Peyer's patch (tissue), 4 donors: ENCODE measurements around the gene G6PC2. TPM values are rescaled to one million over a fixed set of nuclear protein-coding genes. Genes with fewer than 3 reads are reported as not detected.

ENCODE experiments used
- DNase-seq, 3 donors: peaks; one replicate each; pipeline ENCODE4 v3.0.0-alpha.2; 2017 to 2019
- H3K27ac ChIP-seq, 4 donors: fragments of 200-600 bp; sonication (generic); one replicate each; pipeline ENCODE4 v1.5.1; 2016 to 2019
- H3K27me3 ChIP-seq, 2 donors: fragments of 200-600 bp; sonication (generic); one replicate each; pipeline ENCODE4 v1.5.1; 2019
- H3K36me3 ChIP-seq, 3 donors: fragments of 200-600 bp; sonication (generic); one replicate each; pipeline ENCODE4 v1.5.1; 2016 to 2019
- H3K4me1 ChIP-seq, 4 donors: fragments of 200-600 bp; sonication (generic); one replicate each; pipeline ENCODE4 v1.5.1; 2016 to 2019
- H3K4me3 ChIP-seq, 4 donors: fragments of 200-600 bp; sonication (generic); 1 replicate in 3 of 4; 2 replicates in 1 of 4; pipeline ENCODE4 v1.5.1; 2016 to 2019; ENCODE audit warnings: mild to moderate bottlenecking in 1 of 4
- H3K9me3 ChIP-seq, 4 donors: fragments of 200-600 bp; sonication (generic); one replicate each; pipeline ENCODE4 v1.5.1; 2016 to 2019; ENCODE audit warnings: mild to moderate bottlenecking in 1 of 4
- POLR2A ChIP-seq, 2 donors: fragments of 450-650 bp; IDR thresholded peaks; one replicate each; pipeline ENCODE4 v1.5.1; 2017; ENCODE audit warnings: antibody characterized with exemption in 2 of 2, mild to moderate bottlenecking in 2 of 2, moderate library complexity in 2 of 2
- total RNA-seq, 4 donors: library from RNA; depleted of rRNA; stranded (reverse); fragments of >200 nt; gene quantifications; one replicate each; pipeline ENCODE4 v1.1.0, GENCODE V29; 2016
- TF ChIP-seq, protein P1 (sequence below), 6 experiments: fragments of 450-650 bp in 4 of 6; fragments of 200-600 bp in 2 of 6; sonication (generic) in 1 of 6; IDR thresholded peaks; one replicate each; pipeline ENCODE4 v1.5.1; 2017 to 2019; ENCODE audit warnings: antibody characterized with exemption in 6 of 6, mild to moderate bottlenecking in 3 of 6, moderate library complexity in 1 of 6

The G6PC2 gene
- total RNA-seq, 4 donors from 2014 or later = not detected

- no peaks in the 10 kb centered on the region for H3K9me3 ChIP-seq
- DNase-seq = no peak
- peak overlapping the region; percentile 41 to 69 (median 56) for H3K4me3 ChIP-seq
- no peaks in the 10 kb centered on the region for H3K27me3 ChIP-seq
- H3K36me3 ChIP-seq = no peaks in the 10 kb centered on the region
- peaks cover 0 to 8% (median 0%) of the 10 kb centered on the region in 4 donors for H3K4me1 ChIP-seq
- TF ChIP-seq, protein P1, sequence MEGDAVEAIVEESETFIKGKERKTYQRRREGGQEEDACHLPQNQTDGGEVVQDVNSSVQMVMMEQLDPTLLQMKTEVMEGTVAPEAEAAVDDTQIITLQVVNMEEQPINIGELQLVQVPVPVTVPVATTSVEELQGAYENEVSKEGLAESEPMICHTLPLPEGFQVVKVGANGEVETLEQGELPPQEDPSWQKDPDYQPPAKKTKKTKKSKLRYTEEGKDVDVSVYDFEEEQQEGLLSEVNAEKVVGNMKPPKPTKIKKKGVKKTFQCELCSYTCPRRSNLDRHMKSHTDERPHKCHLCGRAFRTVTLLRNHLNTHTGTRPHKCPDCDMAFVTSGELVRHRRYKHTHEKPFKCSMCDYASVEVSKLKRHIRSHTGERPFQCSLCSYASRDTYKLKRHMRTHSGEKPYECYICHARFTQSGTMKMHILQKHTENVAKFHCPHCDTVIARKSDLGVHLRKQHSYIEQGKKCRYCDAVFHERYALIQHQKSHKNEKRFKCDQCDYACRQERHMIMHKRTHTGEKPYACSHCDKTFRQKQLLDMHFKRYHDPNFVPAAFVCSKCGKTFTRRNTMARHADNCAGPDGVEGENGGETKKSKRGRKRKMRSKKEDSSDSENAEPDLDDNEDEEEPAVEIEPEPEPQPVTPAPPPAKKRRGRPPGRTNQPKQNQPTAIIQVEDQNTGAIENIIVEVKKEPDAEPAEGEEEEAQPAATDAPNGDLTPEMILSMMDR (IDR thresholded peaks at IDR 0.05) = no peak
- no peak for TF ChIP-seq POLR2A (IDR thresholded peaks at IDR 0.05)
- no peak overlapping the region for H3K27ac ChIP-seq
Measured at GRCh38 chr2:168889635-168890005, 11.5 kb upstream of the G6PC2 start.

DNA sequence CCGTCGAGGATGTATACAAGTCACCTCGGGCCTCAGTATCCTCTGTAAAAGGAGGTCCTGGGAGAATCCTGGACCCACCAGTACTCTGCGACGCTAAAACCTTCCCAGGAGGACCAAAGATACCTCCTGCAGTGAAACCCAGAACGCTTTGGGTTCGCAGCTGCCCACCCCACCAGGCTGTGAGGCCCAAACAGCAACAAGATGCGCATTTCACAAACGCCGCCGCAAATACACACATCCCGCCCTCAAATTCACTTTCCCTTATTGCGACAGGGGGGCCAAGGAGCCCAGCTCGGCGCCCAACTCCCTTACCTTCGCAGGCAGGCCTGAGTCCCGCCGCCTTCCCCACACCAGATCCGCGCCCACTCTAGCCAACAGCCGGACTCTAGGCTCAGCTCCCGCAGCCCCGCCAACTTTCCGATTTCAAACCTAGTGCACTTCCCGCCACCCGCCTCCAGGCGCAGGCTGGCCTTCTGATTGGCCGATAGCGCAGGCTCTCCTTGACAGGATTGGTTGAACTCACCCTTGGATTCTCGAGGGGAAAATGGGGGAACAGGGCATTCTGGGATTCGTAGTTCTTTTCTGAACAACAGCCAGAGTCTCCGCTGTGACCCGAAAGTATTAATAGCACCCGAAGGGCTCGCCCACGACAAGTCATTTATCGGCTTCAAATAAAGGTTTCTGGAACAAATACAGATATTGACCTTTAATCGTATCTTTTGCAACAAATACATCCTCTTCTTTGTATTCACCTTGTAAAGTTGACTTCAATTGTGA, 10.9 kb upstream of the G6PC2 start, which contains the start of gene SPC25:
TSS of gene SPC25 (minus strand) at position 425 of the 777 bp plus-strand sequence. CDS start 911 bp downstream, outside the sequence.
- DNase-seq = peak; percentile 79 to 93 (median 88)

GRCh38 chr2:168892327-168892726, 8.8 kb upstream of the G6PC2 start:
- no peak overlapping the region for H3K27ac ChIP-seq
- H3K9me3 ChIP-seq = no peaks in the 10 kb centered on the region
- DNase-seq = no peak
- H3K4me1 ChIP-seq = peaks cover 0 to 8% (median 0%) of the 10 kb centered on the region in 4 donors
- no peaks in the 10 kb centered on the region for H3K27me3 ChIP-seq
- H3K4me3 ChIP-seq = no peak overlapping the region
- TF ChIP-seq POLR2A (IDR thresholded peaks at IDR 0.05) = no peak
- TF ChIP-seq, protein P1 (IDR thresholded peaks at IDR 0.05) = no peak
- no peaks in the 10 kb centered on the region for H3K36me3 ChIP-seq

More for the DNA sequence above, 10.9 kb upstream of the G6PC2 start, which contains the start of gene SPC25:
- H3K4me1 ChIP-seq = peaks cover 0 to 8% (median 0%) of the 10 kb centered on the region in 4 donors
- no peaks in the 10 kb centered on the region for H3K27me3 ChIP-seq
- no peaks in the 10 kb centered on the region for H3K36me3 ChIP-seq
- no peak within 1 kb of the TSS for H3K27ac ChIP-seq
- TF ChIP-seq POLR2A (IDR thresholded peaks at IDR 0.05) = no peak
- TF ChIP-seq, protein P1 (IDR thresholded peaks at IDR 0.05) = peak in 3 of 6 experiments; percentile 11 to 34 (median 21)
- peak within 1 kb of the TSS; percentile 41 to 69 (median 56) for H3K4me3 ChIP-seq
- no peaks in the 10 kb centered on the region for H3K9me3 ChIP-seq

- no peak for DNase-seq
- Histone ChIP-seq H3K36me3 (no peaks in the 10 kb centered on the region), H3K9me3 (no peaks in the 10 kb centered on the region), H3K4me3 (no peak overlapping the region), H3K4me1 (peaks cover 0 to 8% (median 0%) of the 10 kb centered on the region in 4 donors), H3K27ac (no peak overlapping the region), H3K27me3 (no peaks in the 10 kb centered on the region)
- no peak for TF ChIP-seq POLR2A (IDR thresholded peaks at IDR 0.05)
- TF ChIP-seq, protein P1 (IDR thresholded peaks at IDR 0.05) = no peak
Measured at GRCh38 chr2:168894101-168894500, 7.0 kb upstream of the G6PC2 start.

GRCh38 chr2:168894720-168895119, 6.4 kb upstream of the G6PC2 start:
- no peak overlapping the region for H3K4me3 ChIP-seq
- no peaks in the 10 kb centered on the region for H3K36me3 ChIP-seq
- no peaks in the 10 kb centered on the region for H3K9me3 ChIP-seq
- H3K27me3 ChIP-seq = no peaks in the 10 kb centered on the region
- no peak for TF ChIP-seq POLR2A (IDR thresholded peaks at IDR 0.05)
- TF ChIP-seq, protein P1 (IDR thresholded peaks at IDR 0.05) = no peak
- H3K4me1 ChIP-seq = peaks cover 0 to 3% (median 0%) of the 10 kb centered on the region in 4 donors
- no peak overlapping the region for H3K27ac ChIP-seq
- DNase-seq = no peak
